ENCODE measurements around the gene BAZ1A.
"Not testable (repeated sequence)": the region's sequence is repeated elsewhere in the genome, so short reads cannot be mapped to it uniquely, and the experiment has no call there.

DNA sequence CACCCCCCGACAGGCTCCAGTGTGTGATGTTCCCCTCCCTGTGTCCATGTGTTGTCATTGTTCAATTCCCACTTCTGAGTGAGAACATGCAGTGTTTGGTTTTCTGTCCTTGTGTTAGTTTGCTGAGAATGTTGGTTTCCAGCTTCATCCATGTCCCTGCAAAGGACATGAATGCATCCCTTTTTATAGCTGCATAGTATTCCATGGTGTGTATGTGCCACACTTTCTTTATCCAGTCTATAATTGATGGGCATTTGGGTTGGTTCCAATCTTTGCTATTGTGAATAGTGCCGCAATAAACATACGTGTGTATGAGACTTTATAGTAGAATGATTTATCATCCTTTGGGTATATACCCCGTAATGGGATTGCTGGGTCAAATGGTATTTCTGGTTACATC is 138.1 kb downstream of the BAZ1A start:
- TF ChIP-seq CTCF, POLR2A (IDR thresholded peaks at IDR 0.05): not testable (repeated sequence)
